ELF-1 (cell line): ENCODE measurements around the gene POPDC3.
"Not testable (repeated sequence)": the region's sequence is repeated elsewhere in the genome, so short reads cannot be mapped to it uniquely, and the experiment has no call there.

Experiments
- DNase-seq: peaks from one replicate; pipeline ENCODE4 v3.0.0-alpha.2; 2016; ENCODE audit warnings: low read depth, low spot score

The POPDC3 gene, protein sequence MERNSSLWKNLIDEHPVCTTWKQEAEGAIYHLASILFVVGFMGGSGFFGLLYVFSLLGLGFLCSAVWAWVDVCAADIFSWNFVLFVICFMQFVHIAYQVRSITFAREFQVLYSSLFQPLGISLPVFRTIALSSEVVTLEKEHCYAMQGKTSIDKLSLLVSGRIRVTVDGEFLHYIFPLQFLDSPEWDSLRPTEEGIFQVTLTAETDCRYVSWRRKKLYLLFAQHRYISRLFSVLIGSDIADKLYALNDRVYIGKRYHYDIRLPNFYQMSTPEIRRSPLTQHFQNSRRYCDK

DNA sequence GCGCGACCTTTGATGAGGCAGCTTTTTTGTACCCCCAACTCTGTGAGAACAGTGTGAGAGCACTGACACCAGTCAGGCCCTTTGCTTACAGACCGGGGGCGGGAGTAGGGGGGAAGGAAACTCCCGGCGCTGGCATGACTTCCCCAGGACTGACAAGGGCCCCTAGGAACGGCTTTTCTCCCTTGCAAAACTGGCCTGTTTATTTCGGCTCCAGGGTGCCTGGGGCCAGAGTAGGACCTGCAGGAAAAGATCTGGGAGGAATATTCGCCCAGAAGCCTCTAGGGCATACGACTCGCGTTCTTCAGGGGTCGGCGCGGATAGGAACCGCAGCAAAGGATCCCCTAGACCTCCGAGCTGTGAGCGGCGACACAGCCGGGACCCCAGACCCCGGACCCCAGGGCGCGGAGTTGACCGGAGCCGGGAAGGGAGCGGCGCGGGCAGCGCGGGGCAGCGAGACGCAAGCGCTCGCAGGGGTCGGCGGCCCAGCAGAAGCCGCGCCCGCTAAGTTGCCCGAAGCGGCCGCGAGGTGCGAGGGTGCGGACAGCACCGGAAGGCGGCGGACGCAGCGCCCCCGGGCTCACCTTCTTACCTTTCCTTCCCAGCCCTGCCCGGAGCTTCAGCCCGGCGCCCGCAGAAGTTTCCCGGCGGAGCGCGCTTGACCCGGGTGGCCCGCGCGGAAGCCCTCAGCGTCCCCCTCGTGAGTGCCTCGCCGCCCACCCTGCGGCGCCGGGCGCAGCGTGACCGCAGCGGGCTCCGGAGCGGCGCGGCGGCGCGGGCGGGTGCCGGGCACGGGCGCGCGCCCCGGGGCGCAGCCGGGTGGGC, at the start of gene POPDC3:
Gene POPDC3 (minus strand): TSS at position 771 of the 822 bp plus-strand sequence. CDS start 18,105 bp downstream, outside the sequence.
- DNase-seq, result peak; percentile 82

DNA sequence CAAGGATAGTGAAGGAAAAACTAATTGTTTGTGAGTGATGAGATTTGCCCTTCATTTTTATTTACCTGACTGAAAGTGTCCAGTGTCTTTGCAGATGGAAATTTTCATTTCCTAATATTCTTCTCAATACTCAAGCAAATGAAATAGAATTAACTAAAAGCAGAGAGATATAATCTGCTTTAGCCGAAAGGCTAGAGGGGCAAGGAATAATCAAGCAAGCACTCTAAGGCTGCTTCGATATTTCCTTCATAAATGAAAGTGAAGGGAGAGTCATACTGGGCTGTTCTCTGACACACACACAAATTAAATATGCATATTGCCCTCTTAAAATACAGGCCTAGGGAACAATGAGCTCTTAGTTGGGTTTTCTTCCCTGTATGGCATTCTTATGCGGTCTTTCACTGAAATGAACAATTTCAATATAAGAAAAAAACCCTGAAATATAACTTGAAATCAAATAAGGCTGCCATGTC, 47.5 kb upstream of the POPDC3 start:
- no peak for DNase-seq

DNA sequence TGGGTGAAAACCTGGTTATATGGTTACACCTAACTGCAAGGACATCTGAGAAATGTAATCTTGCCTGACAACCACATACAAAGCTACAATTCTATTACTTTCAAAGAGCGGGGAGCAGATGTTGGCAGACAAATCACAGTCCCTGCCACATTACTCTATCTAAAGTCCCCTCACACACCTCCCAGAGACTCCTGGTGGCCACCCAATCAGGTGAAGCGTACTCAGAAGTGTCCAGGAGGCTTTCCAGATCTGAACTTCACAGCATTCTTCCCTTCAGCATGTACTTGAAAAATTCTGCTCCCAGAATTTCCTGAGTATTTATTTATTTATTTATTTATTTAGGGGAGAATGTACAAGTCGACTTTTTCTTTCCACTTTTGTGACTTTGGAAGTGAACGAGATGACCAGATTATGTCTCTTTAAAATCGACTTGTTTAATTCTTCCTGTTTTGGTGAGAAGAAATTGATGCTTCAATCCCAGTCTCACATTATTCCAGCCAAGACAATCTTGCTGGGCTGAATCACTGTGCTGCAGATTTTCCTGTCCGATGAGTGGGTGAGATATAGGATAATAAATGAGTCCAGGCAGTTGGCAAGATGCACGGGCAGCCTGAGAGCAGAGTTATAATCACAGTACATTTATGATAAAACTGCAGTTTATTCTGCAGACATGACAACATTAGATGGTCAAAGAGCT, 46.9 kb upstream of the POPDC3 start:
- no peak for DNase-seq

DNA sequence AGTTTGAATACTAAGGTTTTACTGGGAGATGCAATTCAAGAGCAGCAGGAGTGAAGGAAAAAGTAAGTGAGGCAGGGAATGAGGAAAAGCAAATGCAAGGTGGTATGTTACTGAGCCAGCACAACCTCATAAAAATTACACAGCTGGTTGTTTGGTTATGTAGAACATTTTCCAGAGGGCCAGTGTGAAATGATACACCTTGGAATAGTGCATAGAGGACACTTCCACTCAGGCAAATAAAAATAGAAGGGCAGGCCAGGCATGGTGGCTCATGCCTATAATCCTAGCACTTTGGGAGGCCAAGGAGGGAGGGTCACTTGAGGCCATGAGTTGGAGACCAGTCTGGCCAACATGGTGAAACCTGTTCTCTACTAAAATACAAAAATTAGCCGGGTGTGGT, 43.4 kb upstream of the POPDC3 start:
- DNase-seq, result no peak

DNA sequence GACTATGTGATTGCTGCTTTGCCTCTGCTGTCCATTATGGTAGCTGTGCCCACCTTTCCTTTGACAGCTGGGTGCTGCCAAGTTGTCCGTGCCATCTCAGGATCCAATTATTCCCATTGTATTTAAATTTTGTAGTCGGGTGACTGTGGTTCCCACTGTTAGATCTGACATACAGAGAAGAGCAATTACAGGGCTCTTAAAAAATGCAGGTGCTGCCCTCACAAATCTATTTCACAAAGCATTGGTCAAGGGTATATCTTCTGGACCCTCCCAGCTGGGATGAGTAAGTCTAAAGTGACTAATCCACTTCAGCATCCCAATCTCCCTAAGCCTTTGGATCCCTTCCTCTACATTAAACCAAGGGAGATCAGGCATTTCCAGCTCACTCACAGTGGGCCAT, 41.4 kb upstream of the POPDC3 start:
- not testable (repeated sequence) for DNase-seq

DNA sequence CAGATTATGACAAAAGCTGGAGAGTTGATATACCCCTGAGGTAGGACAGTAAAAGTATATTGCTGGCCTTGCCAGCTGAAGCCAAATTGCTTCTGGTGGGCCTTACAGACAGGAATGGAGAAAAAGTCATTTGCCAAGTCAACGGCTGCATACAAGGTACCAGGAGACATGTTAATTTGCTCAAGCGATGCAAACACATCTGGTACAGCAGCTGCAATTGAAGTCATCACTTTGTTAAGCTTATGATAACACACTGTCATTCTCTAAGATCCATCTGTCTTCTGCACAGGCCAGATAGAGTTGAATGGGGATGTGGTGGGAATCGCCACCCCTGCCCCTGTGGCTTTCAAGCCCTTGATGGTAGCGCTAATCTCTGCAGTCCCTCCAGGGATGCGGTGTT, 40.4 kb upstream of the POPDC3 start:
- DNase-seq, result no peak

DNA sequence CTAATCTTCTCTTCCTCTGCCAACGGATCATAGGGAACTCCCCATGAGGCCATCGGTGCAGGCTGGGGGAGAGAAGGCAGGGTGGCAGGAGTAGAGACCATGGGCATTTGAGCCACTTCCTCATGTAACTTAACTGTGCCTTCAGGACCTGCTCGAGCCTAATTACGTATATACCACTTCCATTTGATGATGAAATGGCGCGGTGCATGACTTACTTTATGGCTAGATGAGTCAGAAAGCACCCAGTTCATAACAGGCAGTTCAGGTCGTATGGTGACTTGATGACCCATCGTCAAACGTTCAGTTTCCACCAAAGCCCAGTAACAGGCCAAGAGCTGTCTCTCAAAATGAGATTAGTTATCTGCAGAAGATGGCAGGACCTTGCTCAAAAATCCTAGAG, 39.4 kb upstream of the POPDC3 start:
- not testable (repeated sequence) for DNase-seq

DNA sequence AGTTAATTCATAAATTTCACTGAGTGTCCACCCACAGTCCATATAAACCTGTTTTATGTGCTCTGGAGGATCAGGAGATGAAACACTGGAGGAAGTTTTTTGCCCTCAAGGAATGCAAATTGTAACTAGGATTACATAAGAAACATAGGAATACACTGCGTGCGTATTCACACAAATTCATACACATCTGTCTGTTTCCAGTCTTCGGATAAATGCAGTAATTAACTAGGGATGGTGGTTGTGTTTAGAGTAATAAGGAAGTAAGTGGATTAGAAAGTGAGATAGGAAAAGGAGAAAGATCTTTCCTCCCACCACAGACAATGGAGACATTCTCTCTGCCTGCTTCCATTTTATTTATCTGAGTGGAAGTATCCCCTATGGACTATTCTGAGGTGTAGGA, 35.7 kb upstream of the POPDC3 start:
- no peak for DNase-seq

DNA sequence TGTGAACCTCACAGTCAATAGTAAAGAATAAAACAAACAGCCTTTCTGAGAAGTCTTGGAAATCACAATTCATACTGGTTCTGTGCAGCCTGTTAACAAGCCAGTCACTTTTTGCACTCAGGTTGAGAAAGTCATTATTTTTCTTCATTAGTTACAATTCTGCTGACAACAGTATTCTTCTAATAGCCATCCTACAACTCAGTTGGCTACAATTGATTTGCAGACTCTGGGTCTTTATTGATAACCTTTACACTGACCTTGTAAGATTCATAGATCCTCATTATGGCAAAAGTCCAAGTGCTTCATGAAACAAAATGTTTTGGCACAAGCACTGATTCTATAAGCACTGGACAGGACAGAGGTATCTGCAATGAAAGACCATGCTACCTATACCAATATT, 34.9 kb upstream of the POPDC3 start:
- no peak for DNase-seq

DNA sequence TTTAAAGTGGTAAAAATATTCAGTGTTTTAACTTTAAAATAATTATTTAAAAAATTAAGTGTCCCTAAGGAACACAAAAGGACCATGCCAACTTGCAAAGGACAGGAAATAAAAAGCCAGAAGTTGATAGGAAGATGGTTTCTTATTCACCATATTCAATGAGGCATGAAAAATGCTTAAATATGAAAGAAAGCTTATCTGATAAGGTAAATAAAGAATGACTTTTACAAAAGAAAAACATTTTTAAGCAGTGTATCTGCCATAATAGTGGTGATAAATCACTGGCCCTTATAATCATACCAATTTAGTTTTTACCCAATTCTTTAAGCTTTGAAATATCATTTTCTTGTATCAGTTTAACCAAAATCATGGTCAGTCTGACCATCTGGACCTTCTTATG, 33.5 kb upstream of the POPDC3 start:
- no peak for DNase-seq

DNA sequence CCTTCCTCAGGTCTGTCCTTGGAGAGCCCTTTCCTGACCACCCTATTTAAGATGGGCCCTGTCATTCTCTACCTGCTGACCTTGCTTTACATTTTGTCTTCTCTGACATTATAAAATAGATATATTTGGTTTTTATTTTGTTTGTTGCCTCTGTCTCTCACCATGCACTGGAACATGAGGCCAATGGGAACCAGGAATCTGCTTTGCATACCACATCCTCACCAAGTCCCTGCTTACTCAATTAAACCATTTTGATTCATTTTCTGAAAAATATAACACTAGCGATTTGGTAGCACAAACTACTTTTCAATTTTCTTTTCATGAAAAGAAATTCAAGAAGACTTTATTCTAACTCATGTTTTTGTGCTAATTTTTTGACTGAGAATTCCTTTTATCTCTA, 32.8 kb upstream of the POPDC3 start:
- DNase-seq, result no peak

DNA sequence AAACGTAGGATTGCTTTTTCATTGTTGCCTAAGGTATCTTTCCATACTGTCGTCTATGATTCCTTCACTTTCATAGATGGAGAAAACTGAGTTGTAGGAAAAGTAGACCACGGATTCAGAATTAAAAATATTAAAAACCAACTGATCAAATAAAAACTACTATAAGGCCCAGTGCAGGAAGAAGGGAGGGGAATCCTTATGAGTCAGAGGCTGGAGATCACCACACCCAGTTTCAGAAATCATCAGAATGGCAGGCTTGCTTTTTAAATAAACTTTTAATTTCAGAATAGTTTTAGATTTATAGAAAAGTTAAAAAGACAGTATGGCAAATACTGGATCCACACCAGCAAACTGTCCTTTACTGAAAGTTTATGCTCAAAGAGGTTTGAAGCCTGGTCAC, 32.0 kb upstream of the POPDC3 start:
- no peak for DNase-seq

DNA sequence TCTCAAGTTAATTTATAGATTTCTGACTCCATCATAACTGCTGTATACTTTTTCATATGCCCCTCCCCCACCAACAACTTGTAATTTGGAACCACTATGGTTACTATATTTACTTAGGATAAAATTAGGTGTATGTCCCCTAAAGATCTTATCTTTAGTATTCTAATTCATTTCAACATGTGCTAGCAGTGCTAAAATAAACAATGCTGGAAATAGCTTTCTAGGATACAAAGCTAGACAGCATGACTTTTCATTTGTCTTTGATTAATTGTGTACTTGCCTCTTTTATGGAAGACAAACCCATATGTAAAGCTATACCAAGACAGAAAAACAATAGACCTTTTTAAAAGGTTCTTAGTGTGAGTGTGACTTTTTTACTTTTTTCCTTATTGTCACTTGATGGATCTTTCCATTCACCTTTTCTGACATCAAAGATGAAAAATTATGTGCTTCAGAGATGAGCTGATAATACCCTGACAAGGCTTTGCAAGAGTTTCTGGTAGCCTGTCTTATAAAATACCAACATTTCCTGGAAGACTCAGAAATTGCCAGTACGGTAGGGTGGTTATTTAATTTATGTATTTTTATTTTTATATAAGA, 31.2 kb upstream of the POPDC3 start:
- DNase-seq, result no peak

DNA sequence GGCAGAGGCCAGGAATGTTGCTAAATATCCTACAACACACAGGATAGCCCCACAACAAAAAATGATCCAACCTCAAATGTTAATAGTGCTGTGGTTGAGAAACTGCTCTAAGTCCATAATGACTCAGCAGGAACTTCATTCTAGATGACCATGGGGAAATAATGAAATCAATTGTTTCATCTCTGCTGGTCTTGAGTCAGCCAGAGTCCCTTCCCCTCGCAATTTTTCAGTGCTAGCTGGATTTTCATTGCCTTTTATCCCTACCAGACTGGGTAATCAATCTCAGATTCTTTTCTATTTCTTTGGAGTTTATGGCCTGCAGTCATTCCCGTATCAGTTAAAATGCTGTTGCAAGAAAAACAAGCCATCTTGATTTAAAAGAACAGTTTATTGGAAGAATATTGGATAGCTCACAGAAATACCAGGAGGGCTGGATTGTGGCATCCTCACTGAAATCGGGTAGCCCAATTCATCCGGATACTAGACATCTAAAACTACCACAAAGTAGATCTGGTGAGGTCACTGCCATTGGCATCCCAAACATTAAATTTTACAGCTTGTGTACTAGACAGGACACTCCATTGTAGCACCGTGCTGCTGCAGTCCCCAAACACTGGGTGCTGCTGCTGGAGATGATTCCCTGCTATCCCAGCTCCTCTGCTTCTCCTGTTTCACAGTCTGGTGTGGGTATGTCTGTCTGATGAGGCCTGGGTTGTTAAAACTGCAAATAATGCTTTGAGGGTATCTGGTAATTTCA, 30.3 kb upstream of the POPDC3 start:
- DNase-seq, result no peak

DNA sequence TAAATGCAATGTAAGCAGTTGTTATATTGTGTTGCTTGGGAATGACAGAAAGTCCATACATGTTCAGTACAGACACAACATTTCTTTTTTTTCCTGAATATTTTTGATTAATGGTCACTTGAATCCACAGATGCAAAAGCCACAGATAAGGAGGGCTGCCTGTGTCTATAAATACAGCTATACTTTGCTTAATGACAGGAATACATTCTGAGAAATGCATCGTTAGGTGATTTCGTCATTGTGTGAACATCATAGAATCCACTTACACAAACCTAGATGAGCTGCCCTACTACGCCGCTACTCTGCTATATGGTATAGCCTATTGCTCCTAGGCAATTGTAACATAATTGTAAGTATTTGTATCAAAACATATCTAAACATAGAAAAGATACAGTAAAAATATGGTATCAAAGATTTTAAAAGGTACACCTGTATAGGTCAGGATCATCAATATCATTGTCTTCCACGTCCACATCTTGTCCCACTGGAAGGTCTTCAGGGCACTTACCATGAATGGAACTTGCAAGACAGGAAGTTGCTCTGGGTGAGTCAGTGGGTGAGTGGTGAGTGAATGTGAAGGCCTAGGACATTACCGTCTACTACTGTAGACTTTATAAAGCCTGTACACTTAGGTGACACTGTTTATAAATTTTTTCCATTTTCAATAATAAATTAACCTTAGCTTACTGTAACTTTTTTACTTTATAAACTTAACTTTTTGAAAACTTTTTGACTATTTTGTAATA, 27.9 kb upstream of the POPDC3 start:
- DNase-seq, result no peak

DNA sequence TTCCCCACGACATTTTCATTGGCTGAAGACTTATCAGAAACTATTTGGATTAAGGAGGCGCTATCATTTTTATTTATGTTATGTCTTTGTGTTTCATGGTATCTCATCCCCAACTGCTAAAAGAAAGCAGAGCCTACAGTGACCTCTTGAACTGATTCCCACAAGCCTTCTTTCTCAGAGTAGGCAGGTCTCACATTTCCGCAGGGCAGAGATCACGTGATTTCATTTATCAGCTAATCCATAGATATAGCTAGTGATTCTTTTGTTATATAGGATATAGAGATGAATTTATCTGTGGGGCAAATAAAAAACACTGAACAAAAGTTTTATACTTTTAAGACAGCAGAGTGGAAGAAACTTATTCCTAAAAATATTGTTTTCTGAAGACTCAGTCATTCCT, 25.0 kb upstream of the POPDC3 start:
- no peak for DNase-seq

DNA sequence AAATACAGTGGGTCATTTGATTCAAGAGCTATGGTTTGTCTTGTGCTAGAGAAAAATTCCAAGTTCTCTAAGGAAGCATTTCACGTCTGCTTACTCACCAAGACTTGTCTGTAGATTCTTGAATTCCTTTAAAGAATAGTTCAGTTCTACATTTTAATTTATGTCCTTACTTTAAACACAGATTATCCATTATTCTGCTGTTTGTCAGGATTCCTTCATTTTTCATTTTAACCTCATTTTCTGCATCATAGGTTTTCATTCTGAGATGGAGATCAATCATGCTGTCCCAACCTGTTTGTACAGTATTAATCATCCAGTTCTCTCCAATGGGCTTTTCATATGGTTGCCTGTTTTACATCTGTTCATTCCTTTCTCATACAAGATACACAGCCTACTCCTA, 24.5 kb upstream of the POPDC3 start:
- DNase-seq, result no peak

DNA sequence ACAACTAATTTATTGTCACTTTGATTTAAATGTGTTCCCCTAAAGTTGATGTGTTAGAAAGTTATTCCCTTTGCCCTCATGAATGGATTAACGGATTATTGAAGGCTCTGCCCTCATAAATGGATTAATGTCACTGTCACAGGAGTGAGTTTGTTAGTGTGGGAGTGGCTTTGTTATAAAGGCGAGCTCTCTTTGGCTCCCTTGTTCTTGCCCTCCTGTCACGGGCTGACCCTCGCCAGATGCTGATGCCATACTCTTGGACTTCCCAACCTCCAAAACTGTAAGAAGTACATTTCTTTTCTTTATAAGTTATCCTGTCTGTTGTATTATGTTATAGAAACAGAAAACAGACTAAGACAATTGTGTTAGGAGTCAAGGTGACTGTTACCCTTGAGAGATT, 22.7 kb upstream of the POPDC3 start:
- DNase-seq, result no peak

DNA sequence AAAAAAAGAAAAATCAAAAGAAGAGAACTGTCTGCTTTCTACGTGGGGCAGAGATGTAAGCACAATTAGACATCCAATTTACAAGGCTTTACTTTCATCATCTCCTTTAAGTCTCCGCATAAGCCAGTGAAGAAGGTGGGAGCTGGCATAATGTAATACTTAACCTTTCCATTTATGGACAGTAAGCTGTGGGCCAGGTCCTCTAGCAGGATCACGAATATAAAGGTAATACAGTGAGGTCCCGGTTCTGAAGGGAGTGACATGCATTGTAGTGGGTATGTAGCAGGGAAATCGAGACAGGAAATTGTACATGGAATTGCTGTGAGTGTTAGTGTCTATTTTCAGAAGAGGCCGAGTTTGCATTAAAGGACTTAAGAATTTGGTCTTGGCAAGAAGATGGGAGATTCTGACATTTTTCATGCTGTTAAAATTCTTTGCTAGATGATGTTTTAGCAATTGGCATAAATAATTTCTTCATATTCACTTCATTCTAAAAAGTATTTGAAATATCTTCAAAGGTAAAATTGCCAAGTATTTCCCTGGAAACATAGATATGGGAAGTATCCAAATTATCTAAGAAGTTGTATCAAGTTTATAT, 20.4 kb upstream of the POPDC3 start:
- DNase-seq, result no peak

DNA sequence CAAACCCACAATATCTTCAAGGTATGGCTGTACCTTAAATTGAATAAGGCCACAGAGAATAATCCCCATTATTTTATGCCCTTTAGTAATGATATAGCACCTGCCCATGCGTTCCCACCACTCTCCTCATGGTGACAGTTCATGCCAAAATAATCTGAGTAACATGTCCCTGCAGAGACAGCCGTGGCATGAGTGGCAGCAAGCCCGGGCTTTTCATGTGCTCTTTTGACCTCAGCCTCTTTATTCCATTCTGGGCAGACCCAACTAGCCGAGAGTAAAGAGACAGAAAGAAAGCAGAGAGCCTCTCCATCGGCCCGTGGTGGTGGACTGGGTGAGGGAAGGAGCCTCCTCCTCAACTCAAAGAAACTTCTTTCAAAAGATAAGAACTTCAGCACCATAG, 19.9 kb upstream of the POPDC3 start:
- no peak for DNase-seq
